H9 (cell line): Measurements from ENCODE around the gene LGALS8. TPM values are rescaled to one million over a fixed set of nuclear protein-coding genes. Genes with fewer than 3 reads are reported as not detected.

ENCODE experiments used
- DNase-seq: peaks from one replicate; pipeline ENCODE4 v3.0.0-alpha.2; 2017
- H2AFZ ChIP-seq: one replicate; pipeline ENCODE4 v1.6.1; 2013; ENCODE audit warnings: mild to moderate bottlenecking, low read length, control low read depth, moderate library complexity
- H2AK5ac ChIP-seq: 2 replicates; pipeline ENCODE4 v1.6.1; 2013; ENCODE audit warnings: low read length, control low read depth, mixed read lengths; ENCODE audit not compliant: insufficient read length
- H2BK120ac ChIP-seq: one replicate; pipeline ENCODE4 v1.6.1; 2013; ENCODE audit warnings: low read depth, mild to moderate bottlenecking, low read length, control low read depth, inconsistent platforms; ENCODE audit not compliant: poor library complexity, severe bottlenecking
- H2BK12ac ChIP-seq: 2 replicates; pipeline ENCODE4 v1.6.1; 2013; ENCODE audit warnings: low read length, control low read depth, mixed read lengths, low read depth; ENCODE audit not compliant: insufficient read length
- H2BK15ac ChIP-seq: 2 replicates; pipeline ENCODE4 v1.6.1; 2013; ENCODE audit warnings: low read depth, low read length, control low read depth
- H2BK20ac ChIP-seq: one replicate; pipeline ENCODE4 v1.6.1; 2013; ENCODE audit warnings: low read depth, mild to moderate bottlenecking, low read length, control low read depth, inconsistent platforms; ENCODE audit not compliant: poor library complexity, severe bottlenecking
- H2BK5ac ChIP-seq: 2 replicates; pipeline ENCODE4 v1.6.1; 2013; ENCODE audit warnings: low read length, control low read depth, mixed read lengths; ENCODE audit not compliant: insufficient read length
- H3K14ac ChIP-seq: 2 replicates; pipeline ENCODE4 v1.6.1; 2013; ENCODE audit warnings: low read length, control low read depth; ENCODE audit not compliant: insufficient read depth
- H3K18ac ChIP-seq: 2 replicates; pipeline ENCODE4 v1.6.1; 2013; ENCODE audit warnings: low read depth, mild to moderate bottlenecking, mixed read lengths, low read length, control low read depth; ENCODE audit not compliant: insufficient read length
- H3K23ac ChIP-seq: 2 replicates; pipeline ENCODE4 v1.6.1; 2013; ENCODE audit warnings: low read length, control low read depth, mixed read lengths, low read depth; ENCODE audit not compliant: insufficient read length
- H3K23me2 ChIP-seq: 2 replicates; pipeline ENCODE4 v1.6.1; 2013; ENCODE audit warnings: low read depth, mild to moderate bottlenecking, mixed read lengths, low read length, control low read depth; ENCODE audit not compliant: insufficient read length, poor library complexity, severe bottlenecking
- H3K27ac ChIP-seq: 2 replicates; pipeline ENCODE4 v1.5.1; 2013; ENCODE audit warnings: low read length, control low read depth, mixed read lengths, low read depth; ENCODE audit not compliant: insufficient read length
- H3K27me3 ChIP-seq: 2 replicates; pipeline ENCODE4 v1.6.1; 2013; ENCODE audit warnings: low read length, control low read depth, inconsistent platforms; ENCODE audit not compliant: insufficient read depth
- H3K4ac ChIP-seq: 2 replicates; pipeline ENCODE4 v1.6.1; 2013; ENCODE audit warnings: low read depth, mild to moderate bottlenecking, control low read depth, inconsistent platforms, low read length, moderate library complexity
- H3K4me1 ChIP-seq: 2 replicates; pipeline ENCODE4 v1.6.1; 2013; ENCODE audit warnings: low read length, control low read depth, inconsistent platforms; ENCODE audit not compliant: insufficient read depth
- H3K4me2 ChIP-seq: 2 replicates; pipeline ENCODE4 v1.6.1; 2013; ENCODE audit warnings: low read length, control low read depth, mixed read lengths; ENCODE audit not compliant: insufficient read length, insufficient read depth
- H3K56ac ChIP-seq: 2 replicates; pipeline ENCODE4 v1.6.1; 2013; ENCODE audit warnings: low read depth, mild to moderate bottlenecking, mixed read lengths, low read length, control low read depth; ENCODE audit not compliant: insufficient read length
- H3K79me1 ChIP-seq: 2 replicates; pipeline ENCODE4 v1.6.1; 2013; ENCODE audit warnings: low read depth, mild to moderate bottlenecking, moderate library complexity, low read length, control low read depth, inconsistent platforms; ENCODE audit not compliant: insufficient read depth, poor library complexity, severe bottlenecking
- H3K79me2 ChIP-seq: 2 replicates; pipeline ENCODE4 v1.6.1; 2013; ENCODE audit warnings: low read length, control low read depth, inconsistent platforms; ENCODE audit not compliant: insufficient read depth
- H3K9ac ChIP-seq: 2 replicates; pipeline ENCODE4 v1.6.1; 2013; ENCODE audit warnings: low read length, control low read depth, mixed read lengths; ENCODE audit not compliant: insufficient read length; ENCODE audit errors: extremely low read depth
- H3K9me3 ChIP-seq: one replicate; pipeline ENCODE4 v1.6.1; 2013; ENCODE audit warnings: low read depth, low read length, inconsistent platforms; ENCODE audit not compliant: control insufficient read depth
- H3T11ph ChIP-seq: one replicate; pipeline ENCODE4 v1.6.1; 2013; ENCODE audit warnings: mild to moderate bottlenecking, low read length, control low read depth, inconsistent platforms
- H4K20me1 ChIP-seq: one replicate; pipeline ENCODE4 v1.6.1; 2013; ENCODE audit not compliant: control insufficient read depth, insufficient read length, insufficient read depth
- H4K5ac ChIP-seq: 2 replicates; pipeline ENCODE4 v1.6.1; 2013; ENCODE audit warnings: low read depth, mild to moderate bottlenecking, mixed read lengths, low read length, control low read depth; ENCODE audit not compliant: insufficient read length
- H4K8ac ChIP-seq: replicated peaks from 2 replicates; pipeline ENCODE4 v1.6.1; 2013; ENCODE audit warnings: low read length, control low read depth, mixed read lengths, low read depth; ENCODE audit not compliant: insufficient read length
- H4K91ac ChIP-seq: 2 replicates; pipeline ENCODE4 v1.6.1; 2013; ENCODE audit warnings: low read depth, mild to moderate bottlenecking, moderate library complexity, mixed read lengths, low read length, control low read depth; ENCODE audit not compliant: insufficient read length
- H3K27ac Mint-ChIP-seq, 3 experiments: 2 replicates in 2 of 3; 3 replicates in 1 of 3; pipeline ENCODE4 v1.8.0; 2020 to 2021; ENCODE audit warnings: mixed read lengths in 3 of 3, mild to moderate bottlenecking in 1 of 3, moderate library complexity in 1 of 3
- H3K27me3 Mint-ChIP-seq: 2 replicates; pipeline ENCODE4 v1.8.0; 2021; ENCODE audit warnings: low read depth, mild to moderate bottlenecking, moderate library complexity, mixed read lengths
- H3K36me3 Mint-ChIP-seq, 3 experiments: 2 replicates in 2 of 3; 3 replicates in 1 of 3; pipeline ENCODE4 v1.8.0; 2020 to 2021; ENCODE audit warnings: low read depth in 3 of 3, mixed read lengths in 3 of 3; ENCODE audit not compliant: insufficient read depth in 1 of 3
- H3K4me1 Mint-ChIP-seq, 2 experiments: 2 replicates each; pipeline ENCODE4 v1.8.0; 2020; ENCODE audit warnings: mixed read lengths in 2 of 2
- H3K4me3 Mint-ChIP-seq, 2 experiments: 2 replicates in 1 of 2; 3 replicates in 1 of 2; pipeline ENCODE4 v1.8.0; 2020 to 2021; ENCODE audit warnings: mild to moderate bottlenecking in 2 of 2, mixed read lengths in 2 of 2, moderate library complexity in 1 of 2
- H3K9me3 Mint-ChIP-seq, 2 experiments: 2 replicates in 1 of 2; 3 replicates in 1 of 2; pipeline ENCODE4 v1.8.0; 2020; ENCODE audit warnings: mild to moderate bottlenecking in 2 of 2, mixed read lengths in 2 of 2, moderate library complexity in 1 of 2
- WGBS: extraction: QIAGEN DNeasy Blood & Tissue Kit; methylation state at CpG from one replicate; pipeline ENCODE4 v1.1.7; 2013; ENCODE audit warnings: missing lambda C conversion rate, low lambda C conversion rate, mixed read lengths; ENCODE audit not compliant: insufficient read length; ENCODE audit errors: extremely low coverage; 5-methylcytosine and 5-hydroxymethylcytosine counted together
- total RNA-seq: library from RNA; stranded (reverse); gene quantifications from 2 replicates; pipeline ENCODE4 v1.2.1, GENCODE V29; 2021
- TF ChIP-seq, protein P1 (sequence below): fragments of 200-600 bp; sonication (generic); conservative IDR thresholded peaks from 3 replicates; pipeline ENCODE4 v1.8.0; 2021; ENCODE audit warnings: antibody characterized with exemption, mild to moderate bottlenecking

LGALS8 gene
- total RNA-seq, 1 experiment from 2014 or later, result 14.2 TPM

DNA sequence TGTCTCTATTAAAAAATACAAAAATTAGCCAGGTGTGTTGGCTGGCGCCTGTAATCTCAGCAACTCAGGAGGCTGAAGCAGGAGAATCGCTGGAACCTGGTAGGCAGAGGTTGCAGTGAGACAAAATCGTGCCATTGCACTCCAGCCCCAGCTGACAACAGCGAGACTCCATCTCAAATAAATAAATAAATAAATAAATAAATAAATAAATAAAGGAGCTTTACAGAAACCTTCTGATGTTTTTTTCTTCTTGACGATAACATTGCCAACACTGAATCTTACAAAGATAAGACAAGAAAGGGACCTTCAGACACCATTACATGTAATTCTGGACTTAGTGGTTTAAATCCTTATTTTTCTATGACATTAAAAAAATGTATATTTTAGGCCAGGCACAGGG lies 47.8 kb upstream of the LGALS8 start:
- Mint-ChIP-seq H3K36me3 (no peaks in the 10 kb centered on the region; a peak in 1 of 7 replicates), H3K9me3 (no peaks in the 10 kb centered on the region; a peak in 1 of 5 replicates), H3K27ac (no peak overlapping the region), H3K4me3 (no peak overlapping the region), H3K4me1 (peaks cover 26 to 29% of the 10 kb centered on the region in 2 experiments), H3K27me3 (no peaks in the 10 kb centered on the region)
- no peak overlapping the region for H4K91ac ChIP-seq
- no peak overlapping the region for H2BK15ac ChIP-seq
- no peak overlapping the region for H3K23ac ChIP-seq
- H3K79me1 ChIP-seq, result no peaks in the 10 kb centered on the region
- no peaks in the 10 kb centered on the region for H4K20me1 ChIP-seq
- TF ChIP-seq, protein P1, sequence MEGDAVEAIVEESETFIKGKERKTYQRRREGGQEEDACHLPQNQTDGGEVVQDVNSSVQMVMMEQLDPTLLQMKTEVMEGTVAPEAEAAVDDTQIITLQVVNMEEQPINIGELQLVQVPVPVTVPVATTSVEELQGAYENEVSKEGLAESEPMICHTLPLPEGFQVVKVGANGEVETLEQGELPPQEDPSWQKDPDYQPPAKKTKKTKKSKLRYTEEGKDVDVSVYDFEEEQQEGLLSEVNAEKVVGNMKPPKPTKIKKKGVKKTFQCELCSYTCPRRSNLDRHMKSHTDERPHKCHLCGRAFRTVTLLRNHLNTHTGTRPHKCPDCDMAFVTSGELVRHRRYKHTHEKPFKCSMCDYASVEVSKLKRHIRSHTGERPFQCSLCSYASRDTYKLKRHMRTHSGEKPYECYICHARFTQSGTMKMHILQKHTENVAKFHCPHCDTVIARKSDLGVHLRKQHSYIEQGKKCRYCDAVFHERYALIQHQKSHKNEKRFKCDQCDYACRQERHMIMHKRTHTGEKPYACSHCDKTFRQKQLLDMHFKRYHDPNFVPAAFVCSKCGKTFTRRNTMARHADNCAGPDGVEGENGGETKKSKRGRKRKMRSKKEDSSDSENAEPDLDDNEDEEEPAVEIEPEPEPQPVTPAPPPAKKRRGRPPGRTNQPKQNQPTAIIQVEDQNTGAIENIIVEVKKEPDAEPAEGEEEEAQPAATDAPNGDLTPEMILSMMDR, result no peak
- H3T11ph ChIP-seq, result no peak overlapping the region
- WGBS, result no CpG with 5 or more reads among the region's 5 CpGs
- no peak overlapping the region for H2AK5ac ChIP-seq
- no peak overlapping the region for H3K56ac ChIP-seq
- no peaks in the 10 kb centered on the region for H3K23me2 ChIP-seq
- no peak overlapping the region for H2BK120ac ChIP-seq
- H4K8ac ChIP-seq, result no peak overlapping the region
- no peaks in the 10 kb centered on the region for H3K9me3 ChIP-seq
- H4K5ac ChIP-seq, result no peak overlapping the region
- no peak overlapping the region for H3K4ac ChIP-seq
- H3K79me2 ChIP-seq, result no peaks in the 10 kb centered on the region
- DNase-seq, result no peak
- H3K27ac ChIP-seq, result no peak overlapping the region
- H3K27me3 ChIP-seq, result no peaks in the 10 kb centered on the region
- no peaks in the 10 kb centered on the region for H3K4me1 ChIP-seq
- H3K14ac ChIP-seq, result no peak overlapping the region
- H2AFZ ChIP-seq, result no peak overlapping the region
- no peak overlapping the region for H2BK5ac ChIP-seq
- H2BK12ac ChIP-seq, result no peak overlapping the region
- H2BK20ac ChIP-seq, result no peak overlapping the region
- no peak overlapping the region for H3K18ac ChIP-seq
- no peak overlapping the region for H3K9ac ChIP-seq
- no peak overlapping the region for H3K4me2 ChIP-seq
